ENCODE measurements around the gene USE1. TPM values are rescaled to one million over a fixed set of nuclear protein-coding genes. Genes with fewer than 3 reads are reported as not detected.

USE1 gene
- total RNA-seq, 1 experiment from 2014 or later, result 27.5 TPM

DNA sequence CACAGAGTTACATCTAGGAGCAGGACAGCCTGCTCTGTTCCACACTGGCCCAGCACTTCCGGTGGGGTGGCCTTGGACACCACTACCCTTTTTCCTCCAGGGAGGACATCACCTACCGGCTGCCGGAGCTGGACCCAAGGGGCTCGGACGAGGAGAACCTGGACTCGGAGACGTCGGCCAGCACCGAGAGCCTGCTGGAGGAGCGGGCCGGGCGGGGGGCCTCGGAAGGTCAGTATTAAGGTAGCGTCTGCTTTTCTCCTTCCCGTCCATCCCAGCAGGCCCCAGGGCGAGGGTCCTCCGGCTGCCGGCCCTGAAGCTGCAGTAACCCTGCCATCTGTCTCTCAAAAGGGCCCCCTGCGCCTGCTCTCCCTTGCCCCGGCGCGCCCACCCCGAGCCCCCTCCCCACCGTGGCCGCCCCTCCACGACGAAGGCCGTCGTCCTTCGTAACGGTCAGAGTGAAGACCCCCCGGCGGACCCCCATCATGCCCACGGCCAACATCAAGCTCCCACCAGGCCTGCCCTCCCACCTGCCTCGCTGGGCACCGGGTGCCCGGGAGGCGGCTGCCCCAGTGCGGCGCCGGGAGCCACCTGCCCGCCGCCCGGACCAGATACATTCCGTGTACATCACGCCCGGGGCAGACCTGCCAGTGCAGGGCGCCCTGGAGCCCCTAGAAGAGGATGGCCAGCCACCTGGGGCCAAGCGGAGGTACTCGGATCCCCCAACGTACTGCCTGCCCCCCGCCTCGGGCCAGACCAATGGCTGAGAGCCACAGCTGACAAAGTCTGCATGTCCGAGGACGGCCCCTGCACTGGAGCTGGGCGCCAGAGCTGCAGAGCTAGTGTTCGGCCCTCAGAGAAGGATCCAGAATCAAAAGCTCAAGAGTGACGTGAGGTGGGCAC is 3.4 kb upstream of the USE1 start:
- H3K4me3 ChIP-seq (replicated peaks in 1 of 2; ENCODE audit: low read depth in 1 of 2, low read length in 2 of 2), result no peak overlapping the region
- no peak overlapping the region for H3K9ac ChIP-seq (ENCODE audit: low read length)
- H3K4me1 ChIP-seq (ENCODE audit: control insufficient read depth in 1 of 2, insufficient read depth in 2 of 2, low read length in 2 of 2), result peaks cover 15 to 36% of the 10 kb centered on the region in 2 experiments; a peak in 3 of 4 replicates
- ChIA-PET CTCF (no interaction called here), RAD21 (ENCODE audit: low non-redundant PET in 1 of 2, low total read pairs in 2 of 2, uncharacterized antibody in 2 of 2, unreplicated experiment in 2 of 2) (no interaction called here), POLR2A (no interaction called here)
- peaks cover 7% of the 10 kb centered on the region; the same call in 1 of the 2 replicates for H3K79me2 ChIP-seq (ENCODE audit: insufficient read depth, low read length)
- no peaks in the 10 kb centered on the region for H3K27me3 ChIP-seq (ENCODE audit: insufficient read depth, low read length)
- H3K36me3 ChIP-seq (ENCODE audit: control insufficient read depth in 1 of 2, insufficient read depth in 2 of 2, low read length in 2 of 2), result peaks cover 6 to 10% of the 10 kb centered on the region in 2 experiments; a peak in 2 of 4 replicates
- intact Hi-C loops (cut with micrococcal nuclease), result no loop called here
- no peak overlapping the region for H3K27ac ChIP-seq (ENCODE audit: low read depth, low read length)
- no TSS peak for BruUV-seq (replicated peaks)
- DNase-seq (ENCODE audit: low read depth, low spot score) (no peak), ATAC-seq (no peak)
- no peaks in the 10 kb centered on the region for H4K20me1 ChIP-seq (ENCODE audit: insufficient read depth)
- no peak overlapping the region for H3K4me2 ChIP-seq (ENCODE audit: low read length)
- TF ChIP-seq, protein P1, sequence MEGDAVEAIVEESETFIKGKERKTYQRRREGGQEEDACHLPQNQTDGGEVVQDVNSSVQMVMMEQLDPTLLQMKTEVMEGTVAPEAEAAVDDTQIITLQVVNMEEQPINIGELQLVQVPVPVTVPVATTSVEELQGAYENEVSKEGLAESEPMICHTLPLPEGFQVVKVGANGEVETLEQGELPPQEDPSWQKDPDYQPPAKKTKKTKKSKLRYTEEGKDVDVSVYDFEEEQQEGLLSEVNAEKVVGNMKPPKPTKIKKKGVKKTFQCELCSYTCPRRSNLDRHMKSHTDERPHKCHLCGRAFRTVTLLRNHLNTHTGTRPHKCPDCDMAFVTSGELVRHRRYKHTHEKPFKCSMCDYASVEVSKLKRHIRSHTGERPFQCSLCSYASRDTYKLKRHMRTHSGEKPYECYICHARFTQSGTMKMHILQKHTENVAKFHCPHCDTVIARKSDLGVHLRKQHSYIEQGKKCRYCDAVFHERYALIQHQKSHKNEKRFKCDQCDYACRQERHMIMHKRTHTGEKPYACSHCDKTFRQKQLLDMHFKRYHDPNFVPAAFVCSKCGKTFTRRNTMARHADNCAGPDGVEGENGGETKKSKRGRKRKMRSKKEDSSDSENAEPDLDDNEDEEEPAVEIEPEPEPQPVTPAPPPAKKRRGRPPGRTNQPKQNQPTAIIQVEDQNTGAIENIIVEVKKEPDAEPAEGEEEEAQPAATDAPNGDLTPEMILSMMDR (IDR thresholded peaks at IDR 0.05 in 2 of 3, conservative IDR thresholded peaks at IDR 0.05 in 1 of 3; ENCODE audit: borderline replicate concordance in 1 of 3, insufficient read depth in 1 of 3, low read depth in 2 of 3, low read length in 2 of 3), result no peak
- no peak for TF ChIP-seq POLR2AphosphoS5 (IDR thresholded peaks at IDR 0.05; ENCODE audit: low read depth, low read length)
- TF ChIP-seq SRF (IDR thresholded peaks at IDR 0.05; ENCODE audit: low read depth), result no peak
- TF ChIP-seq CBX3 (IDR thresholded peaks at IDR 0.05; ENCODE audit: low read depth), result no peak
- TF ChIP-seq JUND (IDR thresholded peaks at IDR 0.05), result no peak
- no peak for TF ChIP-seq TCF7L2 (IDR thresholded peaks at IDR 0.05; ENCODE audit: borderline replicate concordance, extremely low read depth, insufficient read depth, insufficient read length)
- no peak for TF ChIP-seq FOSL1 (IDR thresholded peaks at IDR 0.05; ENCODE audit: low read depth)
- no peak for TF ChIP-seq SP1 (IDR thresholded peaks at IDR 0.05; ENCODE audit: low read depth)
- no peak for TF ChIP-seq ZNF274 (IDR thresholded peaks at IDR 0.05; ENCODE audit: low read depth, low read length)
- H2AFZ ChIP-seq (ENCODE audit: low read depth, low read length, poor library complexity, severe bottlenecking), result no peak overlapping the region
- no peaks in the 10 kb centered on the region for H3K9me2 ChIP-seq (ENCODE audit: insufficient read depth)
- H3K9me3 ChIP-seq (ENCODE audit: control insufficient read depth in 1 of 2, insufficient read depth in 1 of 2, low read depth in 1 of 2, low read length in 2 of 2), result no peaks in the 10 kb centered on the region

Measured in HCT116 (cell line).